Neural crest cell (in vitro differentiated cells): ENCODE measurements around the gene ZFR2. TPM values are rescaled to one million over a fixed set of nuclear protein-coding genes. Genes with fewer than 3 reads are reported as not detected.

Source experiments
- DNase-seq: peaks from one replicate; pipeline ENCODE4 v3.0.0; 2021; ENCODE audit warnings: low read depth, mixed read lengths, low spot score
- H3K27ac Mint-ChIP-seq: one replicate; pipeline ENCODE4 v1.8.0; 2021; ENCODE audit warnings: mild to moderate bottlenecking, mixed read lengths; ENCODE audit not compliant: unreplicated experiment
- H3K27me3 Mint-ChIP-seq: 2 replicates; pipeline ENCODE4 v1.8.0; 2021; ENCODE audit warnings: low read depth, mild to moderate bottlenecking, mixed read lengths
- H3K36me3 Mint-ChIP-seq: 2 replicates; pipeline ENCODE4 v1.8.0; 2021; ENCODE audit warnings: low read depth, mild to moderate bottlenecking, mixed read lengths
- H3K4me1 Mint-ChIP-seq: 2 replicates; pipeline ENCODE4 v1.8.0; 2021; ENCODE audit warnings: mixed read lengths
- H3K4me3 Mint-ChIP-seq: one replicate; pipeline ENCODE4 v1.8.0; 2021; ENCODE audit warnings: mild to moderate bottlenecking, mixed read lengths
- H3K9me3 Mint-ChIP-seq: 2 replicates; pipeline ENCODE4 v1.8.0; 2021; ENCODE audit warnings: mixed read lengths
- total RNA-seq: library from RNA; stranded (reverse); gene quantifications from 2 replicates; pipeline ENCODE4 v1.2.1, GENCODE V29; 2021
- TF ChIP-seq, protein P1 (sequence below): fragments of 200-600 bp; sonication (generic); conservative IDR thresholded peaks from 2 replicates; pipeline ENCODE4 v1.5.0; 2021; ENCODE audit warnings: antibody characterized with exemption, mild to moderate bottlenecking

Gene ZFR2
- total RNA-seq, 1 donor from 2014 or later: 4.2 TPM

DNA sequence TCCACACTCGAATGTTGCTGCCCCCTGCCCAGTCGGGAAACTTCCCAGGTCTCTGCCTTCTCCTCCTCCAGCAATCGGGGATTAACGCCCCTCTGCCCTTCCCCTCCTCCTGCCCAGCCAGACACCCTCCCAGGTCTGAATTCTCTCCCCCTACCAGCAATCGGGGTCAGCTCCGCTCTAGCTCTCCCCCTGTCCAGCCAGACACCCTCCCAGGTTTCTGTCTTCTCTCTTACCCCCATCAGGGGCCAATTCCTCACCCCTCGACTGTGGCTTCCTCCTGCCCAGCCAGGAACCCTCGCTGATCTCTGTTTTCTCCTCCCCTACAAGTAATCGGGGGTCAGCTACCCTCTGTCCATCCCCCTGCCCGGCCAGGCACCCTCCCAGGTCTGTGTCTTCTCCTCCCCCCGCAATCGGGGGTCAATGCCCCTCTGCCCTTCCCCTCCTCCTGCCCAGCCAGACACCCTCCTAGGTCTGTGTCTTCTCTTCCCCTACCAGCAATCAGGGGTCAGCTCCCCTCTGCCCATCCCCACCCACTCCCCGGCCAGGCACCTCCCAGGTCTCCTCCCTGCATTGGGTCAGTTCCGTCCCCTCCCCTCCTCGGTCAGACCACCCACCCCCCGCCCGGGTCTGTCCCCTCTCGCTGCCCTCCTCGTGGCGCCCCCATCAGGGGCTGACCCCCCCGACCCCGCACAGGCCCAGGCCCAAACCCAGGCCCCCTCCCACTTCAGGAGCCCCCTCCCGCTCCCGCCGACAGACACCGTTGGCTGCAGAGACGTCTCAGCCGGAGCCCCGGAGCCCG is 668 bp downstream of the ZFR2 start:
- peak overlapping the region; percentile 34 for H3K4me3 Mint-ChIP-seq
- TF ChIP-seq, protein P1, sequence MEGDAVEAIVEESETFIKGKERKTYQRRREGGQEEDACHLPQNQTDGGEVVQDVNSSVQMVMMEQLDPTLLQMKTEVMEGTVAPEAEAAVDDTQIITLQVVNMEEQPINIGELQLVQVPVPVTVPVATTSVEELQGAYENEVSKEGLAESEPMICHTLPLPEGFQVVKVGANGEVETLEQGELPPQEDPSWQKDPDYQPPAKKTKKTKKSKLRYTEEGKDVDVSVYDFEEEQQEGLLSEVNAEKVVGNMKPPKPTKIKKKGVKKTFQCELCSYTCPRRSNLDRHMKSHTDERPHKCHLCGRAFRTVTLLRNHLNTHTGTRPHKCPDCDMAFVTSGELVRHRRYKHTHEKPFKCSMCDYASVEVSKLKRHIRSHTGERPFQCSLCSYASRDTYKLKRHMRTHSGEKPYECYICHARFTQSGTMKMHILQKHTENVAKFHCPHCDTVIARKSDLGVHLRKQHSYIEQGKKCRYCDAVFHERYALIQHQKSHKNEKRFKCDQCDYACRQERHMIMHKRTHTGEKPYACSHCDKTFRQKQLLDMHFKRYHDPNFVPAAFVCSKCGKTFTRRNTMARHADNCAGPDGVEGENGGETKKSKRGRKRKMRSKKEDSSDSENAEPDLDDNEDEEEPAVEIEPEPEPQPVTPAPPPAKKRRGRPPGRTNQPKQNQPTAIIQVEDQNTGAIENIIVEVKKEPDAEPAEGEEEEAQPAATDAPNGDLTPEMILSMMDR: no peak
- peaks cover 3% of the 10 kb centered on the region for H3K4me1 Mint-ChIP-seq
- peaks cover 69% of the 10 kb centered on the region for H3K27me3 Mint-ChIP-seq
- no peak overlapping the region for H3K27ac Mint-ChIP-seq
- H3K36me3 Mint-ChIP-seq: peaks cover 5% of the 10 kb centered on the region
- peaks cover 5% of the 10 kb centered on the region for H3K9me3 Mint-ChIP-seq
- DNase-seq: no peak

DNA sequence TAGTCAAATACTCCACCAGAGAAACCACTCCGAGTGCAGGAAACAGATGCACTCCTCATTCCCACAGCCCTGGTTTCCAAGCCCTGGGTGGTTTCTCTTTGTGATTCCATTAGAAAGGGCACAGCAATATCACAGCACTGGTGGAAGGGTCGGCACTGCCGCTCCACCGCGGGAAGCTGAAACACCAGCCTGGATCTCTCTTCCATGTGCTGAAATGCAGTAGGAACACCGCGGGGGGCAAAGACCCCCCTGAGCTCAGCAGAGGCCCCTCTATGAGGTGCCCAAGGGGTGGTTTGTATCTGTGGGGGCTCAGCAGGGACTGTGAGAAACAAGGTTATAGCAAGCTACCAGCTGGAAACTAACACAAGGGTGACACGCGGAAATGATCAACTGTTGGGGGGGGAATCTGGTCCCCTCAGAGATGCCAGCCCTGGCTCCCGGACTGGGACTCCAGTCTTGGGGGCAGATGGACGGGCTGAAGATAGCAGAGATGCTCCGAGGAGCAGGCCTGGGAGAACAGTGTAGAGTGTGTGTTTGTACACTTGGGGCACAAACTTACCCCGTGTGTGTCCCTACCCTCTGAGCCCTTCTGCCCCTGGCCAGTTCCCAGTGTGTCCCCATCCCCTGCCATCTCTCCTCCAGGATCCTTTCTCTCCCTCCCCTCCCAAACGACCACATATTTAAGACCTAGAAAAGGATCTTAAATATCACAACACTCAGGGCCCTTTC is 1.8 kb downstream of the ZFR2 start:
- Mint-ChIP-seq H3K4me3 (peak overlapping the region; percentile 12), H3K36me3 (peaks cover 5% of the 10 kb centered on the region), H3K4me1 (peaks cover 3% of the 10 kb centered on the region), H3K27ac (no peak overlapping the region), H3K27me3 (peaks cover 58% of the 10 kb centered on the region), H3K9me3 (peaks cover 5% of the 10 kb centered on the region)
- no peak for DNase-seq
- TF ChIP-seq, protein P1: no peak

DNA sequence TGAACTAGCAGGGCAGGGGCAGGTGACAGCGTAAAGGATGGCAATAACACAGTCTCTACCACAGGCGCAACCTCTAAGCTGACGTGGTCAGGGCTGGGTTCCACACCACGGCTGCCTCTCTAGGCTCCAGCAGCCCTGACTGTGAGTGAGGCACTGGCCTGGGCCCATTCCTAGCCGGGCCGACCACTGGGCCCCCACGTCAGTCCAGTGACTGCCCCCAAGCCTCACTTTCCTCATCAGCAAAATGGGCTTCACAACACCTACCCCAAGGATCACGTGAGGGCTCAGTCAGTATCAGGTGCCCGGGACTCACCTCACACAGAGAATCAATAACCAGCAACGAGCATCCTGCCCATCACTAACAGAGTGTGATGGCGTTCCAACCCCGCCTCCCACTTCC is 5.2 kb downstream of the ZFR2 start:
- Mint-ChIP-seq H3K27me3 (peaks cover 26% of the 10 kb centered on the region), H3K36me3 (no peaks in the 10 kb centered on the region), H3K4me3 (no peak overlapping the region), H3K4me1 (no peaks in the 10 kb centered on the region), H3K27ac (no peak overlapping the region), H3K9me3 (no peaks in the 10 kb centered on the region)
- DNase-seq: no peak
- TF ChIP-seq, protein P1: no peak

DNA sequence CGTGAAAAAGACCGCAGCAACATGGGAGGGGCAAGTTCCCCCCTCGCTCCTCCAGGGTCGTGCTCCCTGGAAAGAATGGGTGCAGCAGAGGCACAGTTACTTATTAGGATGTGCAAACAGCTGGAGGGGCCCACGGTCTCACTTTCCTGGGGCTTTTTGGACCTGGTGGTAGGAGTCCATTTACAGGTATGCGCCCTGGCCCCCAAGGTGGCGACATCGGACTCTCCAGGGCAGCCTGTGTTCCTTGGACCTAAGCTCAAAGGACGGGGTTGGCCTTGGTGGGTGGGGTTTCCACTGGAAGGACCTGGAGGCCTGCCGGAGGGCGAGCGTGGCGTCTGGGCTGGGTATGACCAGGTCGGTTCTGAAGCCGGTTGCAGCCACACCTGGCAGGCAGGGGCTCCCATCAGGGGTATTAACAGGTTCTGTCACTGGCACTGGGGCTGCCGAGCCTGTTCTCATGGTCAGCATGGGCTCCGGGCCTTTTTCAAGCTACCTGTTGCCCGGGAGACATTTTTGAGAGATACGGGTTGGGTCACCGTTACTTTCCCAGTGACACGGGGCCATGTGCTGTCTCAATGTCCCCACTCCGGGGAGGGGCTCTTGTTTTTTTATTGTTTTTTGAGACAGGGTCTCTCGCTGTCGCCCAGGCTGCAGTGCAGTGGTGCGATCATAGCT is 5.9 kb downstream of the ZFR2 start:
- H3K27ac Mint-ChIP-seq: no peak overlapping the region
- DNase-seq: no peak
- H3K27me3 Mint-ChIP-seq: peaks cover 22% of the 10 kb centered on the region
- no peak overlapping the region for H3K4me3 Mint-ChIP-seq
- TF ChIP-seq, protein P1: no peak
- H3K4me1 Mint-ChIP-seq: no peaks in the 10 kb centered on the region
- H3K9me3 Mint-ChIP-seq: no peaks in the 10 kb centered on the region
- H3K36me3 Mint-ChIP-seq: no peaks in the 10 kb centered on the region

DNA sequence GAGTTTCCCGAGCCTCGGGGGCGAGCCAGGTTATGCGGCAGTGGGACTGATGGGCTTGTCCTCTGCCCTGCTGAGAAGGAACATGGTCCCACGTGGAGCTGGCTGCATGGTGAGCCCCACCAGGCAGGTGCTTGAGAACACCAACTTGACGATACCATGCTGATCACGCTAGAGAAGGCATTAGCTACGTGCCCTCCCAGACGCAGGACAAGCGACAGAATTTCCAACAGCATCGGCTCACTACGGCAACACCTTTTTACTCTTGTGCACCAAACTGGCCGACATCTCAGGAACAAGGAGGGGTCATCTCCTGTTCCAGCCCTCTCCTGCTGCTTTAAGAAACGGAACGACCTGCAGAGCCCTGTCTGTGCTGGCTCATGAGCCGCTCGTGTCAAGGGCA is 8.3 kb downstream of the ZFR2 start:
- DNase-seq: no peak
- Mint-ChIP-seq H3K36me3 (no peaks in the 10 kb centered on the region), H3K27me3 (peaks cover 2% of the 10 kb centered on the region), H3K27ac (no peak overlapping the region), H3K9me3 (no peaks in the 10 kb centered on the region), H3K4me1 (no peaks in the 10 kb centered on the region), H3K4me3 (no peak overlapping the region)
- TF ChIP-seq, protein P1: no peak
